Gastrocnemius medialis (tissue), 4 donors: ENCODE measurements around the gene ARHGAP24. TPM values are rescaled to one million over a fixed set of nuclear protein-coding genes. Genes with fewer than 3 reads are reported as not detected.

Source experiments
- ATAC-seq, 2 donors: fragments of 150-250 bp; one replicate each; pipeline ENCODE4 v1.9.1; 2016
- DNase-seq, 2 donors: peaks; one replicate each; pipeline ENCODE4 v3.0.0-alpha.2; 2019
- H3K27ac ChIP-seq, 4 donors: fragments of 200-600 bp; sonication (generic); 1 replicate in 1 of 4; 2 replicates in 3 of 4; pipeline ENCODE4 v1.5.1; 2016 to 2018; ENCODE audit warnings: mild to moderate bottlenecking in 2 of 4, moderate library complexity in 1 of 4
- H3K27me3 ChIP-seq, 3 donors: fragments of 200-600 bp; sonication (generic) in 2 of 3; 1 replicate in 1 of 3; 2 replicates in 2 of 3; pipeline versions ENCODE4 v1.5.1 to v1.6.0; 2016 to 2019; ENCODE audit warnings: mild to moderate bottlenecking in 1 of 3, moderate library complexity in 1 of 3
- H3K36me3 ChIP-seq, 2 donors: fragments of 200-600 bp; sonication (generic) in 1 of 2; one replicate each; pipeline ENCODE4 v1.5.1; 2017 to 2018
- H3K4me1 ChIP-seq, 2 donors: fragments of 200-600 bp; sonication (generic) in 1 of 2; one replicate each; pipeline ENCODE4 v1.5.1; 2016 to 2017; ENCODE audit warnings: mild to moderate bottlenecking in 2 of 2
- H3K4me3 ChIP-seq, 4 donors: fragments of 200-600 bp; sonication (generic) in 3 of 4; 1 replicate in 1 of 4; 2 replicates in 3 of 4; pipeline ENCODE4 v1.5.1; 2016 to 2019; ENCODE audit warnings: mild to moderate bottlenecking in 2 of 4
- H3K9me3 ChIP-seq, 3 donors: fragments of 200-600 bp; sonication (generic) in 2 of 3; 1 replicate in 1 of 3; 2 replicates in 2 of 3; pipeline ENCODE4 v1.5.1; 2016 to 2019
- POLR2A ChIP-seq, 2 donors: fragments of 450-650 bp; IDR thresholded peaks; one replicate each; pipeline ENCODE4 v1.6.1; 2017; ENCODE audit warnings: antibody characterized with exemption in 2 of 2, mild to moderate bottlenecking in 2 of 2, moderate library complexity in 2 of 2
- in situ Hi-C, 4 donors: fragments of 200-750 bp; cut with MboI; loops; one replicate each; pipeline versions ENCODE4 v1.15.0 to v1.8.0; 2017; ENCODE audit warnings: low sequenced_read_pairs in 4 of 4
- intact Hi-C: fragments of 100-400 bp; cut with DNase I; formaldehyde crosslinking; loops from one replicate; pipeline ENCODE4 v1.15.1; 2023; ENCODE audit warnings: low total_unique reads
- total RNA-seq, 4 donors: library from RNA; depleted of rRNA; stranded (reverse); fragments of >200 nt; gene quantifications; one replicate each; pipeline versions ENCODE4 v1.1.0 to v1.2.3, GENCODE V29; 2016
- TF ChIP-seq, protein P1 (sequence below), 5 experiments: fragments of 450-650 bp in 3 of 5; fragments of 200-600 bp in 2 of 5; sonication (generic) in 2 of 5; IDR thresholded peaks in 4 of 5; conservative IDR thresholded peaks in 1 of 5; 1 replicate in 4 of 5; 2 replicates in 1 of 5; pipeline ENCODE4 v1.5.1; 2016 to 2019; ENCODE audit warnings: antibody characterized with exemption in 5 of 5, mild to moderate bottlenecking in 3 of 5, moderate library complexity in 3 of 5

ARHGAP24 gene
- total RNA-seq, 4 donors from 2014 or later = 2.8 to 7.8 (median 5.3) TPM

DNA sequence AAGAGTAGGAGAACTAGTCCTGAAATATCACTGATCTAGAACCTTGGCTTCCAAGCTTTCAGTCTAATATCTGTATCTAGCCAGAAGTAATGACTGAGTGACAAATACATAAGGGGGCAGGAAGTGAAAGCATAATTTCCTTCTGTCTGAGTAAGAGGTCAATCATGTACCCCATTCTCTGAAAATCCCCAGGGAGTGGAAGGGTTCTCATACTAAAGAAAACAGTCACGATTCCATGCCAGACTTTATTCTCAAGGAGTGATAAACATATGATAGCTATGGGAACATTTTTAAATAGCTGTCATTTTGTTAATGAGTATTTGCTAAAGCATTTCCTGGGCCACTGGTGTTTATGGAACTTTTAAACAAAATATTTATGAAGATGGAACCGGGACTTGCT lies 308.5 kb downstream of the ARHGAP24 start:
- peak overlapping the region in 1 of 4 donors; percentile 18 for H3K27ac ChIP-seq
- H3K9me3 ChIP-seq = no peaks in the 10 kb centered on the region
- no peak overlapping the region for H3K4me3 ChIP-seq
- intact Hi-C loops = no loop called here
- no peak for ATAC-seq
- H3K4me1 ChIP-seq = peaks cover under 1 to 8% of the 10 kb centered on the region in 2 donors
- no peaks in the 10 kb centered on the region for H3K27me3 ChIP-seq
- in situ Hi-C loops = loop anchor here in 1 of 4 donors (25.0 kb wide), 1 partner anchor 179 kb away; no protein-coding TSS in a partner anchor
- DNase-seq = no peak
- H3K36me3 ChIP-seq = no peaks in the 10 kb centered on the region
- no peak for TF ChIP-seq POLR2A (IDR thresholded peaks at IDR 0.05)
- TF ChIP-seq, protein P1, sequence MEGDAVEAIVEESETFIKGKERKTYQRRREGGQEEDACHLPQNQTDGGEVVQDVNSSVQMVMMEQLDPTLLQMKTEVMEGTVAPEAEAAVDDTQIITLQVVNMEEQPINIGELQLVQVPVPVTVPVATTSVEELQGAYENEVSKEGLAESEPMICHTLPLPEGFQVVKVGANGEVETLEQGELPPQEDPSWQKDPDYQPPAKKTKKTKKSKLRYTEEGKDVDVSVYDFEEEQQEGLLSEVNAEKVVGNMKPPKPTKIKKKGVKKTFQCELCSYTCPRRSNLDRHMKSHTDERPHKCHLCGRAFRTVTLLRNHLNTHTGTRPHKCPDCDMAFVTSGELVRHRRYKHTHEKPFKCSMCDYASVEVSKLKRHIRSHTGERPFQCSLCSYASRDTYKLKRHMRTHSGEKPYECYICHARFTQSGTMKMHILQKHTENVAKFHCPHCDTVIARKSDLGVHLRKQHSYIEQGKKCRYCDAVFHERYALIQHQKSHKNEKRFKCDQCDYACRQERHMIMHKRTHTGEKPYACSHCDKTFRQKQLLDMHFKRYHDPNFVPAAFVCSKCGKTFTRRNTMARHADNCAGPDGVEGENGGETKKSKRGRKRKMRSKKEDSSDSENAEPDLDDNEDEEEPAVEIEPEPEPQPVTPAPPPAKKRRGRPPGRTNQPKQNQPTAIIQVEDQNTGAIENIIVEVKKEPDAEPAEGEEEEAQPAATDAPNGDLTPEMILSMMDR (IDR thresholded peaks at IDR 0.05 in 4 of 5, conservative IDR thresholded peaks at IDR 0.05 in 1 of 5) = no peak

DNA sequence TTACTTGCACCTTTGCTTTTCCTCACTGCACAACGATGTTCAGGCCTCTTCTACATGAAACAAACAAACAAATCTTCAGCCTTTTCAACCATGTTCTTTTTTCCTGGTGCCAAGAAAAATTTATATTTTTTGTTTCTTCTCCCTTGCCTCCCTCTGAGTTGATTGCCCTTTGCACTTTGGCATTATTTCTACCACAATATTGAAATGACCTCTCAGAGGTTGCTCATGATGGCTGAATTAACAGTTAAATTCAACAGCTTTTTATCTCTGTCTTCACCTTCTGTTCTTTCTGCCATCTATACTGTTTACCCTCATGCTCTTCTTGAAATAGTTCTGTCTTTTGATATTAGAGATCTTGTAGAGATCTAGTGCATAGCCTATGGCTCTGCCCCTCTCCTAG lies 308.9 kb downstream of the ARHGAP24 start:
- in situ Hi-C loops = loop anchor here in 1 of 4 donors (25.0 kb wide), 1 partner anchor 178 kb away; no protein-coding TSS in a partner anchor
- no peak overlapping the region for H3K4me3 ChIP-seq
- peak overlapping the region in 1 of 4 donors; percentile 18 for H3K27ac ChIP-seq

DNA sequence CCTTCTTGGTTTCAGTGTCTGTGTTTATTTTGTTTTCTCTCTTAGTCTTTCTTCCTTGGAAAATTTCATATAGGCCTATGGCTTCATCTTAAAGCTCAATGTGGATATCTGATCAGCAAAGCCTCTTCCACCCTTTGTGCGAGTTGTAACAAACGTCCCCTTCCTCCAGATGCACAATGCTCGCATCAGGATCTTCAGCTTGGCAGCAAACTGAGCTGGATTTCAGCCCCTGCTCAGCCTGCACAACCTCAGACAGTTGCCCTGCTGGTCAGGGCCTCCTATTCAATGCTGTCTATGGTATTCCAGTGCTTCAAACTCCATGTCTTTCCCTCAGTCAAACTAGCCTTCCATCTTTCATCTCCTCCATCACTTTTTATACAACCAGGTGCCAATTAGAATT lies 309.4 kb downstream of the ARHGAP24 start:
- no peak for DNase-seq
- no peak for ATAC-seq
- no peak overlapping the region for H3K4me3 ChIP-seq
- peaks cover 0 to 3% of the 10 kb centered on the region in 2 donors for H3K4me1 ChIP-seq
- H3K9me3 ChIP-seq = no peaks in the 10 kb centered on the region
- in situ Hi-C loops (loop anchor here in 1 of 4 donors (25.0 kb wide), 1 partner anchor 178 kb away; no protein-coding TSS in a partner anchor), intact Hi-C loops (no loop called here)
- no peaks in the 10 kb centered on the region for H3K27me3 ChIP-seq
- peak overlapping the region in 1 of 4 donors; percentile 18 for H3K27ac ChIP-seq
- TF ChIP-seq POLR2A (IDR thresholded peaks at IDR 0.05) = no peak
- TF ChIP-seq, protein P1 (IDR thresholded peaks at IDR 0.05 in 4 of 5, conservative IDR thresholded peaks at IDR 0.05 in 1 of 5) = no peak
- no peaks in the 10 kb centered on the region for H3K36me3 ChIP-seq

More for the DNA sequence above, 308.9 kb downstream of the ARHGAP24 start:
- ATAC-seq = no peak
- H3K27me3 ChIP-seq = no peaks in the 10 kb centered on the region
- no peaks in the 10 kb centered on the region for H3K9me3 ChIP-seq
- H3K36me3 ChIP-seq = no peaks in the 10 kb centered on the region
- DNase-seq = no peak
- peaks cover 0 to 7% of the 10 kb centered on the region in 2 donors for H3K4me1 ChIP-seq
- no peak for TF ChIP-seq POLR2A (IDR thresholded peaks at IDR 0.05)
- TF ChIP-seq, protein P1 (IDR thresholded peaks at IDR 0.05 in 4 of 5, conservative IDR thresholded peaks at IDR 0.05 in 1 of 5) = no peak
- intact Hi-C loops = no loop called here

DNA sequence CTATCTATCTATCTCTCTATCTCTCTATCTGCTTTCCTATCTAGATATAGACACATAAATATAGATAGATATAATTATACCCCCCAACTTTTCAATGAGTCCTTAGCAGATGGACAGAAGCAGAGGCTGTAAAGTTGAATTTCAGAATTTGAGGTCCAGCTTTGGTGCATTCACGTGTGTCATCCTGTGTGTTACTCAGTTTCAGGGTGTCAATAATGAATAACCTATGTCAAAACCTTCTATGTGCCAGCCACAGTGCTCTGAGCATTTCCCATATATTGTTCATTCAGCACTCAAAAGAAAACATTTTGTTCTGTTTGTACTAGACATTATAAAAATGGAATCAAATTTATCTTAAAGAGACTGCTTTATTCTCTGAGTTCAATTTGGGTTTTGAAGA lies 310.0 kb downstream of the ARHGAP24 start:
- TF ChIP-seq, protein P1 (IDR thresholded peaks at IDR 0.05 in 4 of 5, conservative IDR thresholded peaks at IDR 0.05 in 1 of 5) = no peak
- TF ChIP-seq POLR2A (IDR thresholded peaks at IDR 0.05) = no peak
- intact Hi-C loops = no loop called here
- Histone ChIP-seq H3K36me3 (no peaks in the 10 kb centered on the region), H3K9me3 (no peaks in the 10 kb centered on the region), H3K27ac (no peak overlapping the region), H3K4me1 (peaks cover 0 to 3% of the 10 kb centered on the region in 2 donors), H3K4me3 (no peak overlapping the region), H3K27me3 (no peaks in the 10 kb centered on the region)
- ATAC-seq (no peak), DNase-seq (no peak)
- in situ Hi-C loops = loop anchor here in 1 of 4 donors (25.0 kb wide), 1 partner anchor 177 kb away; no protein-coding TSS in a partner anchor
